Measurements from ENCODE around the gene PLPP4. TPM values are rescaled to one million over a fixed set of nuclear protein-coding genes. Genes with fewer than 3 reads are reported as not detected.

PLPP4 gene
- total RNA-seq, 1 experiment from 2014 or later, result not detected

DNA sequence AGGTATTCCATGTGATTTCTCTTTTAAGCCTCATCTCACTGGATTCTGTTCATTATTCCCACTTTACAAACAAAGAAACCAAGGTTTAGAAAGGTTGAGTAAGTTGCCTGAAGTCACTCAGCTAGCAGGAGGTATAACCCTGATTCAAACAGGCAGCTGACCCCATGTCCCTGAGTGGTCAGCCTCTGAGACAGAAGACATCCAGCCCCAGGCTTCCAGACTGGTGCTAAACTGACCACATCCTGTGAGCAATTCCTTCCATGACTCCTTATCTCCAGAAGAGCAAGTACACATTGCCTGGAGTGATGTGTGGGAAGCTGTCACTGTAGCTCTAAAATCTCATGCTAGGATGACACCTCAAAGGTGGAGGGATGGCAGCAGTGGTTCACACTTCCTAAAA is 3.7 kb downstream of the PLPP4 start:
- peaks cover 4% of the 10 kb centered on the region for H3K4me1 ChIP-seq (ENCODE audit: insufficient read depth, low read length, poor library complexity, severe bottlenecking)
- ChIA-PET POLR2A (ENCODE audit: low non-redundant PET) (no interaction called here), CTCF (no interaction called here)
- H3K27ac ChIP-seq (ENCODE audit: low read depth, low read length, poor library complexity, severe bottlenecking), result no peak overlapping the region
- no peak for TF ChIP-seq EZH2 (IDR thresholded peaks at IDR 0.05; ENCODE audit: borderline replicate concordance, low read depth, low read length, poor library complexity, severe bottlenecking)
- TF ChIP-seq, protein P1, sequence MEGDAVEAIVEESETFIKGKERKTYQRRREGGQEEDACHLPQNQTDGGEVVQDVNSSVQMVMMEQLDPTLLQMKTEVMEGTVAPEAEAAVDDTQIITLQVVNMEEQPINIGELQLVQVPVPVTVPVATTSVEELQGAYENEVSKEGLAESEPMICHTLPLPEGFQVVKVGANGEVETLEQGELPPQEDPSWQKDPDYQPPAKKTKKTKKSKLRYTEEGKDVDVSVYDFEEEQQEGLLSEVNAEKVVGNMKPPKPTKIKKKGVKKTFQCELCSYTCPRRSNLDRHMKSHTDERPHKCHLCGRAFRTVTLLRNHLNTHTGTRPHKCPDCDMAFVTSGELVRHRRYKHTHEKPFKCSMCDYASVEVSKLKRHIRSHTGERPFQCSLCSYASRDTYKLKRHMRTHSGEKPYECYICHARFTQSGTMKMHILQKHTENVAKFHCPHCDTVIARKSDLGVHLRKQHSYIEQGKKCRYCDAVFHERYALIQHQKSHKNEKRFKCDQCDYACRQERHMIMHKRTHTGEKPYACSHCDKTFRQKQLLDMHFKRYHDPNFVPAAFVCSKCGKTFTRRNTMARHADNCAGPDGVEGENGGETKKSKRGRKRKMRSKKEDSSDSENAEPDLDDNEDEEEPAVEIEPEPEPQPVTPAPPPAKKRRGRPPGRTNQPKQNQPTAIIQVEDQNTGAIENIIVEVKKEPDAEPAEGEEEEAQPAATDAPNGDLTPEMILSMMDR (conservative IDR thresholded peaks at IDR 0.05; ENCODE audit: low read depth, low read length), result no peak
- BruUV-seq (replicated peaks), result no TSS peak
- no peaks in the 10 kb centered on the region for H3K36me3 ChIP-seq (ENCODE audit: insufficient read depth, low read length, poor library complexity, severe bottlenecking)
- H3K9me3 ChIP-seq (ENCODE audit: low read depth, low read length, poor library complexity, severe bottlenecking), result no peaks in the 10 kb centered on the region
- DNase-seq (ENCODE audit: low spot score), result no peak
- intact Hi-C loops (cut with micrococcal nuclease; ENCODE audit: unreplicated experiment), result no loop called here
- H3K27me3 ChIP-seq (replicated peaks; ENCODE audit: insufficient read depth, low read depth, low read length, poor library complexity), result peaks cover 56% of the 10 kb centered on the region
- H3K4me3 ChIP-seq (ENCODE audit: low read depth, low read length, poor library complexity, severe bottlenecking), result no peak overlapping the region

GRCh38 chr10:120462018-120462682 is 5.1 kb downstream of the PLPP4 start:
- H3K27me3 ChIP-seq (replicated peaks; ENCODE audit: insufficient read depth, low read depth, low read length, poor library complexity), result peaks cover 54% of the 10 kb centered on the region
- H3K27ac ChIP-seq (ENCODE audit: low read depth, low read length, poor library complexity, severe bottlenecking), result no peak overlapping the region
- no peaks in the 10 kb centered on the region for H3K36me3 ChIP-seq (ENCODE audit: insufficient read depth, low read length, poor library complexity, severe bottlenecking)
- H3K9me3 ChIP-seq (ENCODE audit: low read depth, low read length, poor library complexity, severe bottlenecking), result no peaks in the 10 kb centered on the region
- peaks cover 4% of the 10 kb centered on the region for H3K4me1 ChIP-seq (ENCODE audit: insufficient read depth, low read length, poor library complexity, severe bottlenecking)
- DNase-seq (ENCODE audit: low spot score), result no peak
- no peak overlapping the region for H3K4me3 ChIP-seq (ENCODE audit: low read depth, low read length, poor library complexity, severe bottlenecking)
- ChIA-PET CTCF (no interaction called here), POLR2A (ENCODE audit: low non-redundant PET) (no interaction called here)
- intact Hi-C loops (cut with micrococcal nuclease; ENCODE audit: unreplicated experiment), result no loop called here
- TF ChIP-seq, protein P1 (conservative IDR thresholded peaks at IDR 0.05; ENCODE audit: low read depth, low read length), result no peak
- BruUV-seq (replicated peaks), result no TSS peak

DNA sequence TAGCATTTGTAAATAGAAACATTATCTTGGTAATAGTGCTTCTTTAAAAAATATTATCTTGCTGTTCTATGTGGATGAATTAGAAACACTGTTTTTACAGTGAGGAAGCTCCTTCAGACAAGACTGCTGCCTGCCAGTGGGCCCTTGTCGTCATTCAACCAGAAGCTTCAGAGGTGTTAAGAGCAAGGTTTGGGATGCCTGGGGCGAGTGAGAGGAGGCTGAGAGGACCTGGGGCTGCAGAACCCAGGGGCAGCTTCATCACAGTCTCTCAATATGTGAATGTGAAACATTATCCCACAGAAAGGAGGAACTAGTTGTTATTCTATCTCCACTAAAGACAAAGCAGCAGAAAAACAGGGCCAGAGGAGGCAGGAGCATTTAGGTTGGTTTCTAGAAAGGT is 8.1 kb downstream of the PLPP4 start:
- DNase-seq (ENCODE audit: low spot score), result no peak
- H3K27ac ChIP-seq (ENCODE audit: low read depth, low read length, poor library complexity, severe bottlenecking), result no peak overlapping the region
- intact Hi-C loops (cut with micrococcal nuclease; ENCODE audit: unreplicated experiment), result no loop called here
- ChIA-PET CTCF (no interaction called here), POLR2A (ENCODE audit: low non-redundant PET) (no interaction called here)
- peaks cover 29% of the 10 kb centered on the region for H3K27me3 ChIP-seq (replicated peaks; ENCODE audit: insufficient read depth, low read depth, low read length, poor library complexity)
- no peak overlapping the region for H3K4me3 ChIP-seq (ENCODE audit: low read depth, low read length, poor library complexity, severe bottlenecking)
- no peaks in the 10 kb centered on the region for H3K4me1 ChIP-seq (ENCODE audit: insufficient read depth, low read length, poor library complexity, severe bottlenecking)
- H3K9me3 ChIP-seq (ENCODE audit: low read depth, low read length, poor library complexity, severe bottlenecking), result no peaks in the 10 kb centered on the region
- H3K36me3 ChIP-seq (ENCODE audit: insufficient read depth, low read length, poor library complexity, severe bottlenecking), result no peaks in the 10 kb centered on the region
- BruUV-seq (replicated peaks), result no TSS peak
- TF ChIP-seq EZH2 (IDR thresholded peaks at IDR 0.05; ENCODE audit: borderline replicate concordance, low read depth, low read length, poor library complexity, severe bottlenecking), result no peak
- TF ChIP-seq, protein P1 (conservative IDR thresholded peaks at IDR 0.05; ENCODE audit: low read depth, low read length), result no peak
